ENCODE measurements around the gene TNPO1. TPM values are rescaled to one million over a fixed set of nuclear protein-coding genes. Genes with fewer than 3 reads are reported as not detected.

The TNPO1 gene
- total and polyA plus RNA-seq, 9 of the 15 experiments (the other 6 are each of a cell fraction or from before 2014, with no cell fraction given), result 20.8 to 176 (median 97.9) TPM

- H3K9me1 ChIP-seq (ENCODE audit: control insufficient read depth, insufficient read depth, low read length), result no peaks in the 10 kb centered on the region
- no peak for DNase-seq (ENCODE audit: extremely low read depth in 1 of 4, low spot score in 3 of 4)
- H3K27me3 ChIP-seq (ENCODE audit: control insufficient read depth in 2 of 2, insufficient read depth in 2 of 2, low read length in 2 of 2), result no peaks in the 10 kb centered on the region
- in situ Hi-C loops (cut with MboI), result no loop called here
- peaks cover 96% of the 10 kb centered on the region for H3K79me2 ChIP-seq (ENCODE audit: control insufficient read depth, insufficient read depth, low read length)
- FAIRE-seq, result no peak
- no peak for ATAC-seq
- H3K4me1 ChIP-seq (replicated peaks in 1 of 2; ENCODE audit: control insufficient read depth in 2 of 2, insufficient read depth in 2 of 2, low read length in 2 of 2), result peaks cover 0 to 9% of the 10 kb centered on the region in 2 experiments; a peak in 3 of 5 replicates
- H3K27ac ChIP-seq (ENCODE audit: extremely low read depth, low read depth, low read length), result no peak overlapping the region
- no peaks in the 10 kb centered on the region; the same call in 1 of the 2 replicates for H3K9me3 ChIP-seq (replicated peaks; ENCODE audit: control insufficient read depth, insufficient read depth, low read depth, low read length)
- WGBS (ENCODE audit: insufficient coverage, low coverage, missing lambda C conversion rate), result 96% methylated on average over 4 of the region's 4 CpGs
- intact Hi-C loops (cut with micrococcal nuclease), result no loop called here
- H3K4me3 ChIP-seq, result no peak overlapping the region
- CTCF ChIA-PET (ENCODE audit: low intra/inter-chr PET ratio), result no interaction called here
- BruUV-seq (replicated peaks), result no TSS peak
- no peak overlapping the region for H2AFZ ChIP-seq (ENCODE audit: low read depth, low read length)
- H3K36me3 ChIP-seq (ENCODE audit: control insufficient read depth, insufficient read depth, low read length), result peaks cover 80% of the 10 kb centered on the region
- H3K4me2 ChIP-seq (ENCODE audit: insufficient read depth, low read length), result no peak overlapping the region
- POLR2A ChIA-PET, result interaction anchor here (0.6 kb wide), 1 partner anchor 27 kb away, joined by 3 read pairs; no protein-coding TSS in a partner anchor
- TF ChIP-seq TGIF2 (CRISPR knock-in tag; IDR thresholded peaks at IDR 0.05), result no peak
- no peak for TF ChIP-seq MAFK (IDR thresholded peaks at IDR 0.05; ENCODE audit: low read length)
- no peak for TF ChIP-seq POLR2AphosphoS2 (IDR thresholded peaks at IDR 0.05; ENCODE audit: low read length)
- peak; percentile 96 for TF ChIP-seq CEBPB (tag; IDR thresholded peaks at IDR 0.05)
- peak; percentile 65 for TF ChIP-seq CEBPG (CRISPR knock-in tag; IDR thresholded peaks at IDR 0.05)
- TF ChIP-seq CEBPG (tag; conservative IDR thresholded peaks at IDR 0.05 in 1 of 2, IDR thresholded peaks at IDR 0.05 in 1 of 2), result peak; percentile 79 to 98
- TF ChIP-seq YY1 (IDR thresholded peaks at IDR 0.05; ENCODE audit: borderline replicate concordance in 1 of 3, control insufficient read depth in 1 of 3, extremely low read depth in 1 of 3, insufficient read depth in 3 of 3, insufficient read length in 1 of 3, insufficient replicate concordance in 2 of 3, low read depth in 1 of 3, low read length in 2 of 3), result no peak
- TF ChIP-seq, protein P1, sequence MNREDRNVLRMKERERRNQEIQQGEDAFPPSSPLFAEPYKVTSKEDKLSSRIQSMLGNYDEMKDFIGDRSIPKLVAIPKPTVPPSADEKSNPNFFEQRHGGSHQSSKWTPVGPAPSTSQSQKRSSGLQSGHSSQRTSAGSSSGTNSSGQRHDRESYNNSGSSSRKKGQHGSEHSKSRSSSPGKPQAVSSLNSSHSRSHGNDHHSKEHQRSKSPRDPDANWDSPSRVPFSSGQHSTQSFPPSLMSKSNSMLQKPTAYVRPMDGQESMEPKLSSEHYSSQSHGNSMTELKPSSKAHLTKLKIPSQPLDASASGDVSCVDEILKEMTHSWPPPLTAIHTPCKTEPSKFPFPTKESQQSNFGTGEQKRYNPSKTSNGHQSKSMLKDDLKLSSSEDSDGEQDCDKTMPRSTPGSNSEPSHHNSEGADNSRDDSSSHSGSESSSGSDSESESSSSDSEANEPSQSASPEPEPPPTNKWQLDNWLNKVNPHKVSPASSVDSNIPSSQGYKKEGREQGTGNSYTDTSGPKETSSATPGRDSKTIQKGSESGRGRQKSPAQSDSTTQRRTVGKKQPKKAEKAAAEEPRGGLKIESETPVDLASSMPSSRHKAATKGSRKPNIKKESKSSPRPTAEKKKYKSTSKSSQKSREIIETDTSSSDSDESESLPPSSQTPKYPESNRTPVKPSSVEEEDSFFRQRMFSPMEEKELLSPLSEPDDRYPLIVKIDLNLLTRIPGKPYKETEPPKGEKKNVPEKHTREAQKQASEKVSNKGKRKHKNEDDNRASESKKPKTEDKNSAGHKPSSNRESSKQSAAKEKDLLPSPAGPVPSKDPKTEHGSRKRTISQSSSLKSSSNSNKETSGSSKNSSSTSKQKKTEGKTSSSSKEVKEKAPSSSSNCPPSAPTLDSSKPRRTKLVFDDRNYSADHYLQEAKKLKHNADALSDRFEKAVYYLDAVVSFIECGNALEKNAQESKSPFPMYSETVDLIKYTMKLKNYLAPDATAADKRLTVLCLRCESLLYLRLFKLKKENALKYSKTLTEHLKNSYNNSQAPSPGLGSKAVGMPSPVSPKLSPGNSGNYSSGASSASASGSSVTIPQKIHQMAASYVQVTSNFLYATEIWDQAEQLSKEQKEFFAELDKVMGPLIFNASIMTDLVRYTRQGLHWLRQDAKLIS (CRISPR knock-in tag; IDR thresholded peaks at IDR 0.05), result no peak
- TF ChIP-seq PCBP1 (IDR thresholded peaks at IDR 0.05; ENCODE audit: low read depth, low read length, poor library complexity, severe bottlenecking), result no peak
- H3K9ac ChIP-seq (ENCODE audit: insufficient read depth in 1 of 2, low read depth in 2 of 2, low read length in 2 of 2), result no peak overlapping the region
- peaks cover 9% of the 10 kb centered on the region; the same call in 1 of the 2 replicates for H4K20me1 ChIP-seq (replicated peaks; ENCODE audit: control insufficient read depth, insufficient read depth, low read length)
Observed at GRCh38 chr5:72852356-72852755, 35.9 kb downstream of the TNPO1 start.
